ENCODE results near the gene SYNDIG1.

DNA sequence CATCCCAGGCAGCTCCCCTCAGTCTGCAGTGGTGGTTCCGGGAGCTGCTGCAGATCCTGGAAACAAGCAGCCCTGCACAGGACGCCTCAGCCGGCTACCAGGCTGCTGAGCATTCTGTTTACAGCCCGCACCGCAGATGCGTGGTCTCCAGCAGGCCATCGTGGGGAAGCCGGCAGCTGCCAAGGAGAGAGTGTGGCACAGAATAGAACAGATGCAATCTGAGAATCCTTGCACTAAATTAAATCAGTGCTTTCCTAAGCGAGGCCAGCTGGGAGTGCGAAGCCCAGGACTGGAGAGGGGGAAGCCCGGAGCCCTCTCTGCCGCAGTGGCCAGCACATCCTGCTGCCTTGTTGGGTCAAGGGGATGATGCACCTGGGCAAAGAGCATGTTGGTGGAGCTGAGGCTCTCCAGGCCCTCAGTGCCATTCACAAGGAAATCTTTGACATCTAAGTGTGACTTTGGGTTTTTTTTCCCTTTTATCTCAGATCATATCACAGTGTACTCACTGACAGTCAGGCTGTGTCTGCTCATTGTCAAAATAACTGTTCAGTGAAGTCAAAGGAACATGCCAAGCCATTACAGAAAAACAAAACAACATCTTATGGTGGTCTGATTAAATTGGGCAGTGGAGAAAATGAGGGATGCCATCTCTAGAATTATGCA is 118.1 kb downstream of the SYNDIG1 start:
- TF ChIP-seq POLR2A (IDR thresholded peaks at IDR 0.05), result no peak
- TF ChIP-seq, protein P1, sequence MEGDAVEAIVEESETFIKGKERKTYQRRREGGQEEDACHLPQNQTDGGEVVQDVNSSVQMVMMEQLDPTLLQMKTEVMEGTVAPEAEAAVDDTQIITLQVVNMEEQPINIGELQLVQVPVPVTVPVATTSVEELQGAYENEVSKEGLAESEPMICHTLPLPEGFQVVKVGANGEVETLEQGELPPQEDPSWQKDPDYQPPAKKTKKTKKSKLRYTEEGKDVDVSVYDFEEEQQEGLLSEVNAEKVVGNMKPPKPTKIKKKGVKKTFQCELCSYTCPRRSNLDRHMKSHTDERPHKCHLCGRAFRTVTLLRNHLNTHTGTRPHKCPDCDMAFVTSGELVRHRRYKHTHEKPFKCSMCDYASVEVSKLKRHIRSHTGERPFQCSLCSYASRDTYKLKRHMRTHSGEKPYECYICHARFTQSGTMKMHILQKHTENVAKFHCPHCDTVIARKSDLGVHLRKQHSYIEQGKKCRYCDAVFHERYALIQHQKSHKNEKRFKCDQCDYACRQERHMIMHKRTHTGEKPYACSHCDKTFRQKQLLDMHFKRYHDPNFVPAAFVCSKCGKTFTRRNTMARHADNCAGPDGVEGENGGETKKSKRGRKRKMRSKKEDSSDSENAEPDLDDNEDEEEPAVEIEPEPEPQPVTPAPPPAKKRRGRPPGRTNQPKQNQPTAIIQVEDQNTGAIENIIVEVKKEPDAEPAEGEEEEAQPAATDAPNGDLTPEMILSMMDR (IDR thresholded peaks at IDR 0.05), result no peak

Data from uterus (tissue), 2 donors.